NCI-H2029 treated with DMSO at 0.1 percent for 48 hours (cell line): ENCODE results near the gene FAM107B.

Experiments
- DNase-seq: peaks from one replicate; lab custom pipeline; 2025; lab: John Stamatoyannopoulos, UW

Gene FAM107B

GRCh38 chr10:14625192-14625631 is 149.5 kb downstream of the FAM107B start:
- no peak for DNase-seq

- DNase-seq = no peak
These were observed 150.1 kb downstream of the FAM107B start for GRCh38 chr10:14624600-14624999.

- peak; percentile 79 for DNase-seq
These were observed 150.8 kb downstream of the FAM107B start for GRCh38 chr10:14623931-14624330.

GRCh38 chr10:14621037-14621436 is 153.7 kb downstream of the FAM107B start:
- DNase-seq = no peak

GRCh38 chr10:14618674-14619073 is 156.0 kb downstream of the FAM107B start:
- no peak for DNase-seq

GRCh38 chr10:14617852-14618251 is 156.8 kb downstream of the FAM107B start:
- DNase-seq = no peak

- no peak for DNase-seq
These were observed 157.6 kb downstream of the FAM107B start for GRCh38 chr10:14616955-14617730.

- DNase-seq = no peak
These were observed 158.2 kb downstream of the FAM107B start for GRCh38 chr10:14616465-14616864.

- DNase-seq = no peak
These were observed 161.1 kb downstream of the FAM107B start for GRCh38 chr10:14613588-14613920.

GRCh38 chr10:14612873-14613587 is 161.7 kb downstream of the FAM107B start:
- DNase-seq = no peak

GRCh38 chr10:14611968-14612693 is 162.6 kb downstream of the FAM107B start:
- DNase-seq = no peak

- DNase-seq = no peak
These were observed 165.5 kb downstream of the FAM107B start for GRCh38 chr10:14609178-14609577.

- DNase-seq = no peak
These were observed 166.2 kb downstream of the FAM107B start for GRCh38 chr10:14608381-14609001.

- no peak for DNase-seq
These were observed 168.1 kb downstream of the FAM107B start for GRCh38 chr10:14606633-14607032.

GRCh38 chr10:14605231-14605925 is 169.3 kb downstream of the FAM107B start:
- no peak for DNase-seq

GRCh38 chr10:14604181-14605142 is 170.2 kb downstream of the FAM107B start:
- no peak for DNase-seq

- no peak for DNase-seq
These were observed 171.1 kb downstream of the FAM107B start for GRCh38 chr10:14603534-14604102.

- DNase-seq = no peak
These were observed 171.7 kb downstream of the FAM107B start for GRCh38 chr10:14602807-14603533.
